Skin of body (tissue), 2 donors: ENCODE data around the gene XPO6. TPM values are rescaled to one million over a fixed set of nuclear protein-coding genes. Genes with fewer than 3 reads are reported as not detected.

ENCODE experiments used
- DNase-seq: peaks from one replicate; lab custom pipeline; 2025; lab: John Stamatoyannopoulos, UW
- total RNA-seq: library from RNA; depleted of rRNA; stranded (reverse); fragments of >200 nt; gene quantifications from one replicate; pipeline ENCODE4 v1.2.3, GENCODE V29; 2014

The XPO6 gene
- total RNA-seq, 1 donor from 2014 or later: 67.0 TPM

DNA sequence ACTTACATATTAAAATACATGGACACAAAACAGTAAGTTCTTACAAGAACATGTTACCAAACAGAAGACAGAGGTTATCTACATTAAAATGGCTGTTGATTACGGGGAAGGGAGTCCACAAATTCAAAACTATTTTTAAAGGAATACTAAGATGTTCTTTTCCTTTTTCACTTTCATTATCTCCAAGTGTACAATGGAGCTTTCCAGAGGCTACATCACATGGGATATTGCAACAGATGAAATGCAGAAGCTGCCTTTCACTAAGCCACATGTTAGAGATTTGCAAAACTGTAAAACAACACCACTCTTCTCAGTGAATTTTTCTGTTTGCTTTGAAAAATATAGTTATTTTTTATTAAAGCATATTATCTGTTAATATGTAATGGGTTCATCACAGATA is 53.6 kb downstream of the XPO6 start:
- peak; percentile 41 for DNase-seq

DNA sequence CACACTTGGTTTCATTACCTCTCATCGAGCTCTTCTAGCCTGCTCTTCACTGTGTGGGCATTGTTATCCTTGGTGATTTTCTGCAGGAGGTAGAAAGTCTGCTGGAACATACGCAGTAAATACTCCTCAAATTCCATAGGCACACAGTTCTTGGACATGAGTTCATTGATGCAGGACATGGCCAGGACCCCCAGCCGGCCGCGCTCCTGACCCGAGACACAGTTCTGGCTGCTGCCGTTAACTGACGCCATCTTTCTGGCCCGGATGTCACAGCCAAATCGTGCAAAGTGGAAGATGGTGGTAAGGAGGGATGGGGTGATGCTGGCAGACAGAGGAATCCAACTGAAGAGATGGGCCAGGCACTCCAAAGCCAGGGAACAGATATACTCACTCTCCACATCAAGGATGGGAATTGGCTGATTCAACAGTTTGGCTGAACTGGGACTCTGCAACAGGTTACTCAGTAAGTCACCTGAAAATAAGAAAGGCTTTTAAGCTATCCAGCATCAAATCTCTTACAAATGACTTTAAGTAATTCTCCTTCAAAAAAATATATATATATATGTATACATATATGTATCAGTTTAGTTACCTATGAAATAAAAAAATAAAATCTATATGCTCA is 55.6 kb downstream of the XPO6 start:
- DNase-seq: no peak

DNA sequence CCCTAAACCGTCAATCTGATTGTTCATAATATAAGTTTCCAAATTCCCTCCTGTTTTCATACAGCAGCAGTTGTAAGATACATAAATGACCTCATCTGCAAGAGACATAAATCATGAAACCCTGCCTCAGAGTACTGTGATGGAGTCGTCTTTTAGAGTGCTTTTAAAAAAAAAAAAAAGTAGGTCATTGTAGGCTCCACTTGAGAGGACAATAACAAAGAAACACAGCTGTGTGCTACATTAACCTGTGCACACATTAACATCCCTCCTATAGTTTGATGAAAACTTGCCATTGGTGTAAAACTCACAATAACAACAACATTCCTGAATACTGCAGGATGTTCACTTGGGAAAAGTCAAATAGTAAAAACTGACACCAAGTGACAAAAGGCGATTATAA is 56.5 kb downstream of the XPO6 start:
- no peak for DNase-seq

DNA sequence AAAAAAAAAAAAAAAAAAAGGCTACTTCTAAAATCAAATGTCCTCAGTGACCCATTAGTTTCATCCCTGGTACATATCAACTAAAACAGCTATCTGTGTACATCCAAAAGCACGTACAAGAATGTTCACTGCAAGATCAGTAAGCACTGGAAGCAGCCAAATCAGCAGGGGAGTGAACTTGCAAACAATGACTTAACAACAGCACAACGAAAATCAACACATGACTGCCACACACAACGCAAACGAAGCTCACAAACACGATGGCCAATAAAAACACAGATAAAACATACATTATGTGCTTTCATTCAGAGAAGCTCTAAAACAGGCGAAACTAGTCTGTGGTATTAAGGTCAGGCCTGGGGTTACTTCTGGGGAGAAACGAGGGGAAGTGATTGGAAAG is 60.6 kb downstream of the XPO6 start:
- no peak for DNase-seq

DNA sequence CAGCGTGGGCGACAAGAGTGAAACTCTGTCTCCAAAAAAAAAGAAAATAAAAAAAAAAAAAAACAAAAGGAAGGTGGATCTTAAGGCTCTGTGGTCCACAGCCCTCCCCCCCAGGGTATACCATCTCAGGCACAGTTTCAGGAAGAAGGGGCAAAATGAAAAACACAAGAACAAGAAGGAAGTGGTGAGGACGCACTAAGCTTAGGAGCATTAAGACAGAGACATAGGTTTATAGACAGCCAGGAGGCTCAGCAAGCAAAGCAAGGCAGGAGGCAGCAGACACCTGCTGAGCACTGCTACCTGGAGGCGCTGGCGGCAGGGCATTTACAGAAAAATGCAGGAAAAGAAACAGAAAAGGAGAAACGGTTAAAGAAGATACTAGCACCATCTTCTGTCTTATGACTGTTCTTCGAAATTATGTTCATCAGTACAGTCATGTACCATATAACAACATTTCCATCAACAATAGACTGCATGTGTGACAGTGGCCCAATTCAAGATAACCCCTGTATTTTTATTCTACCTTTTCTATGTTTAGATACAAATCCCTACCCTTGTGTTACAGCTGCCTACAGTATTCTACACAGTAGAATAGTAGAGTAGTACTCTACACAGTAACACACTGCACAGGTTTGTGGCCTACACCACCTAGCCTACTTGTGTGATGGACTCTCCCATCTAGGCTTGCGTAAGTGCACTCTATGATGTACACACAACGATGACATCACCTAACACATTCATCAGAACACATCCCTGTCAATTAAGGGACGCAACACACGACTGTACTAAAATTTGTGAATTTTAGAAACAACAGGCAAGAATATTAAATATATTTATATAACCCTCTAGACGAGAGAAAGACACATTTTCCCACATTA is 62.5 kb downstream of the XPO6 start:
- no peak for DNase-seq

DNA sequence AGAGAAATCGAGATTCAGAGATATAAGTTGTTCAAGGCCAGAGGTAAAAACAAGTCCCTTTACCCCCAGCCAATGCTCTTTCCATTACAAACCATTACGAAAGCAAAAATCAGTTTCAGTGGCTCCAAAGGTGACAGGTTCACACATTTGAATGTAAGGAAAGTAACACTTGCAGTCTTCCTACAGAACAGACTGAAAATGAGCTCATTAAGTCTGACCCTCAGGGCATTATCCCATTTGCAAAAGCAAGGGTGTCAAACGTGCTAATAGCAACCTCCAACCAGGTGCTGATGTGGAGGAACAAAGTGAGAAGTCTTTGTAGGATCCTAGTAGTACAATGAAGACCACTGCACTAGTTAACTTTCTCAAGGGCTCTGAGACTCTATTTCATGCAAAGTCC is 65.2 kb downstream of the XPO6 start:
- no peak for DNase-seq

DNA sequence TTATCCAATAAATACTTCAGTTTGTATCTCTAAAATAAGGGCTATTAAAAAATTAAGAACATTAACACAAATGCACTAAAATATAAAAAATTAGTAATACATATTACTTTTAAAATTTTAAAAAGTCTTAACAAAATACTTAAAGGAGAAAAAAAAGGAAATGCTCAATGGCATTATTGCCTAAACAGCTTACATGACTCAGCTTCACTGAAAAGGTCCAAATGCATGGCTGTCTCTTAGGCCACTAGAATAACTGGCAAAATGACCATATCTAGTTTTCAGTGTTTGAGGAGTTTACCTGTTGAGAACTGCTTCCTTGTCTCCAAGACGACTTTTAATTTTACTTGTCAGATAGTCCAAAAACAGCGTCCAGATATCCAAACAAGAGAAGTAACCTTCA is 66.0 kb downstream of the XPO6 start:
- no peak for DNase-seq

DNA sequence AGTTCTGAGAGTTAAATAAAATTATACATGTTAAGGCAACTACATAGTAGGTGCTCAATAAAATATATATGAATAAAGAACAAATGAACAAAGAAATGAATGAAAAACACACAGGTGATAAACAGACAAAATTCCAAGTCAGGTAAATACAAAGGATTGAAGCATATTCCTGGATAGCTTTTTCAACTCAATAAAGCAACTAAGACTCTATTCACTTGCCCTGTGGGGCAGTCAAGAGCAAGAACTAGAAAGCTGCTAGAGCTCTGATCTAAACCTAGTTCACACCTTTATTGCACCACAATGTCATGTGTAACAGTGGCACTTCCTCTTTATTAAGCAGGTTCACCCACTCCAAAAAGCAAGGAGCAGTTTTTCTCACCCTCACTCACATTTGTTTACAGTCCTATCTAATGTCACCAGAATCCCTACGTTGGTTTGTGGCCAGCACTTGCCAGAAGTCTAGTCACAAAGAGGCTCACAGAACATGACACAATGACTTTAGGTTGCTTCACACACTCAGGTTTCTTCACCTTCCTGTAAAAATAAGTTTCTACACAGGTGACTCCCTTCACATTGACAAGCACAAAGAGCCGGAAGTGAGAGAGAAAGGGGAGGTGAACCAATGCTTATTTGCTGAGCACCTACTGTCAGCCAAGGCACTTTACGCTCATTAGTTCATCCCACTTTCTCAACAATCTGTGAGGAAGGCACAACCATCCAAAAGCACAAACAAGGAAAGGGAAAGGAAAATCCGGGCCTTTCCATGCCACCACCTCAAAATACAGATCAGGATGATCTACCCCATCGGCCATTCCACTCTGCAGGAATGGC is 70.8 kb downstream of the XPO6 start:
- DNase-seq: no peak

DNA sequence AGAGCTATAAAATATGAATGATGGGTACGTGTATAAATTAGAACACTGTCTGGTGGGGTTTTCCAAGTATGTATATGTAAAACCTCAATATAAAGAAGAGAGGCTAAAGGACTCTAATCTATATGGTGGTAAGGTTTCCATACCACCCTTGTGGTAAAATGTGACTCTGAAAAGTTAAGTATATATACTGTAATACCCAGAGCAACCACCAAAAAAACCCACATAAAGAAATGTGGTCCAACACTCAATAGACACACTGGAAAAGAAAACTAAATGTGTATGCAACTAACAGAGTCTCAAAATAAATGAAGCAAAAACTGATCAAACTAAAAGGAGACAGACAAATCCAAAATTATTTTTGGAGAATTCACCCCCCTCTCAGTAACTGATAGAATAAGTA is 72.2 kb downstream of the XPO6 start:
- DNase-seq: no peak

DNA sequence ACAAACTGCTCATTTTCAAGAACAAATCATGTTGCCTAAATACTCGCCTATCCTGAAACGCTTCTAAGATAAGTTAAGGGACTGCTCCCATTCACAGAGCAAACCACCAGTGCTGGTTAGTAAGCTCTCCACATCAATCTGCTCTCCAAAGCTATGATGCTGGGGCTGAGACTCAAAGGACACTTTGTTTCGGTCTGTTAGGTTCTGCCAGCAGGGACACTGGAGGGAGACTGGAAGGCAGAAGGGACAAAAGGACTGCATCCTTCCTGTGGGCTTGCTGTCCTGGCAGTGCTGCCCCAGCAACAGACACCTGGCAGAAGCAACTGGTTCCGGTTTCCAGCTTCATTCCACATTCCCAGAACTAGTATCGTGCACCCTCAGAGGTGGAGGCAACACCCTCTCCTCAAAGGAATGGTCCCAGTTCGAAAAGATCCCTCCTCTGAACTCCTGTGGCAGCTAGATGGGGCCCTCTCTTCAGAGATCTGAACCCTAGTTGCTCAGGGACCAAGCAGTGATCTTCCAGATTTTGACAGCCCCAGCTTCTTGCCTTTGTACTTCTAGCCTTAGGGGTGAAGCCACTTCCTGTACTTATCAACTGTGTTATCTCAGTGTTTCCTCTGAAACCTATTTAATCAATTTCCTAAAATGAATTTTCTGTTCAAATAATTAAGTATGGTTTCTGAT is 74.9 kb downstream of the XPO6 start:
- no peak for DNase-seq

DNA sequence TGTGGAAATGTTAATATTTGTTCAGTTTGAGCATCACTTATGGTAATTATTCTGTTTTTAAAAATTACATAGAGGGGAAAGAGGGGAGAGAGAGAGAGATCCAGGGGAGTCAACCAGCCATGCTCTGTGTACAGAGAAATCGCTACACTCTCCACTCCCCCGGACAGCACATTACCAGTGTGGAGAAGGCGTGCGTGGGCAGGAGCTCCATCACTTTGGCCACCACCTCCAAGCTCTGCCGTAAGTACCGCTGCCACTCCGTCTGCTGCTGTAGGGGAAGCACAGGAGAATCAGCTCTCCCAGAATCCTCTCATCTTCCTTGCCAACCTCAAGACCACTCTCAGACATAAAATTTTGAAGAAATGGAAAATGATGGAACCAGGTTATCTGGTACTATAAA is 78.1 kb downstream of the XPO6 start:
- DNase-seq: no peak

DNA sequence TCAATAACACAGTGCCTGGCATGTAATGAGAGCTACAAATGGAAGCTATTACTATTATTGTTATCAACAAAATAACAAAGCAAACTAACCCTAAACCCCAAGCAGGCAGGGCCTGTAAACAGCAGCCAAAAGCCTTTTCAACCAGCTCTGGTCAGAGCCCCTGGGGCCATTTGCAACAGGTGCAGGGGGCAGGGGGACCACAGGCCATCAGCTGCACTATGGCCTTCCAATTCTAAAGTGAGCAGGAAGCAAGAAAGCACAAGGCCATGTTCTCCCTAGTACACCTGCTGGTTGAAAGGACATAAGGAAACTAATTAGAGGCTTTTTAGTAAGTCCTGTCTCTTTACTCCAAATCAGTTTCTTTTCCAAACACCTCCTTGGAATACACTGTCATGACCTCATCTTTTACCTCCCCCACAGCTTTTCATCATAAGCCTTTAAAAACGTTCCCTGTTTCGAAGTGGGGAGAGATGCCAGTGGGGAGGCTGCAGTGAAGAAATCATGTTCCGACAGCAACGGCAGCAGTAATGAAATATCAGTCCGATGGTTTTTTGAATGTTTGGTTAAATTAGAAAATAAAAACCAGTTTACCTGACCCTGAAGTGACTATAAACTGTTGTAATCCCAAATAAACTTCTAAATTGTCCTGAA is 79.9 kb downstream of the XPO6 start:
- no peak for DNase-seq

DNA sequence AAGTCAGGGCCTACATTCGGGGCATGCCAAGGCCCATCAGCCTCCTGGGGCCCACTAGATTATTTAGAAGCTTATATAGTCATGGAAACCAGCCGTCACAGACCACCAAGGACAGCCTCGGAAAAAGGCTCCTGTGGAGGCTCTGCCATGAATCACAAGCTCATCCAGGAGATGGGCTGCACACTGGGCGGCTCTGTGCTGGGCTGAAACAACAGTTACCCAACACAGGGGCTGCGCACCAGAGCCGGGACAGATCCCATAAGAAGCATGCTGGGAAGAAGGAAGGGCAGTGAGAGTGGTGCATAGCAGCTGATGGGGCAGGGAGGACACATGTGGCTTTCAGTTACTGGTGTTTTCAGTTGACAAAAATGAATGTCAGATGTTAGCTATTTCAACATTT is 80.6 kb downstream of the XPO6 start:
- DNase-seq: peak; percentile 57

DNA sequence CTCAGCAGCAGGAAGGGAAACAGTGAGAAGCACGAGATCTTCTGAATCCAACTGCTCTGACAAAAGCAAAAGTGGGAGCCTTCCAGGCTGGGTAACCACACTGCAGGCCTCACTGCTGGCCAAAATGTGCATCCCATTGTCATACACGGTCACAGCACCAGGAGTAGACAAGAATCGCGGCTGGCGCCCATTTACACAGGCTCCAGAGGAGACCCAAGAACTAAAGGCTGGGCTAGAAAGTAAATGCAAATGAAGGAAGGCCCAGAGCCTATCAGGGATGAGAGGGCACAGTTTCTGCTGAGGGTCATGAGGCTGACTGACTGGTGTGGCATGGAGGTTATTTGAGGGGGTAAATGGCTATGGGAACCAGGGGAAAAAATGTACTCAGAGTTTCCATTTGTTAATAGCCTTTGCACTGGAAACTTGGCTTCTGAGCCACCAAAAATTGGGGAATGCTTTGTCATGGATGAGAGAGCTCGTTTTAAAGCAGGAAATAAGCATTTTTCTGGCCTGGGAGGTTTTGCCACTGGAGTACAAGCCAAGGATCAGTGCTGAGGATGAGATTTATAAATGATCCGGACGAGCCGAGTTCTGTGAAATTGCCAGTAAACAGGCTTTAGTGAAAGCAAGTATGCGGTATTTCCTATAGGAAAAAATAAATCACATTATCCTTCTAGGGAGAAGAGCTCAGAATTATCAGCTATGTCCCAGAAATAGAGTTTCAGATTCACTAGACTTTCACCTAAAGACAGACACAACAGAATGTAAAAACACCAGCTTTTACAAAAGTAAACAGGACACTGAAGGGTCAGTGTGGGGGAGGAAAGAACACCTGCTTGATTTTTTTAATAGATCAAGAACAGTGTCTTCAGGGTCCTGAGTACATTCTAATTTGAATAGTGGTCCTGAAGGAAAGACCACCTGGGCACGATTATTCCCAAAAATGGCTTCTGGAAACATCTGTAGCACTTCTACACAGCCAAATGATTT is 81.4 kb downstream of the XPO6 start:
- peak; percentile 65 for DNase-seq

DNA sequence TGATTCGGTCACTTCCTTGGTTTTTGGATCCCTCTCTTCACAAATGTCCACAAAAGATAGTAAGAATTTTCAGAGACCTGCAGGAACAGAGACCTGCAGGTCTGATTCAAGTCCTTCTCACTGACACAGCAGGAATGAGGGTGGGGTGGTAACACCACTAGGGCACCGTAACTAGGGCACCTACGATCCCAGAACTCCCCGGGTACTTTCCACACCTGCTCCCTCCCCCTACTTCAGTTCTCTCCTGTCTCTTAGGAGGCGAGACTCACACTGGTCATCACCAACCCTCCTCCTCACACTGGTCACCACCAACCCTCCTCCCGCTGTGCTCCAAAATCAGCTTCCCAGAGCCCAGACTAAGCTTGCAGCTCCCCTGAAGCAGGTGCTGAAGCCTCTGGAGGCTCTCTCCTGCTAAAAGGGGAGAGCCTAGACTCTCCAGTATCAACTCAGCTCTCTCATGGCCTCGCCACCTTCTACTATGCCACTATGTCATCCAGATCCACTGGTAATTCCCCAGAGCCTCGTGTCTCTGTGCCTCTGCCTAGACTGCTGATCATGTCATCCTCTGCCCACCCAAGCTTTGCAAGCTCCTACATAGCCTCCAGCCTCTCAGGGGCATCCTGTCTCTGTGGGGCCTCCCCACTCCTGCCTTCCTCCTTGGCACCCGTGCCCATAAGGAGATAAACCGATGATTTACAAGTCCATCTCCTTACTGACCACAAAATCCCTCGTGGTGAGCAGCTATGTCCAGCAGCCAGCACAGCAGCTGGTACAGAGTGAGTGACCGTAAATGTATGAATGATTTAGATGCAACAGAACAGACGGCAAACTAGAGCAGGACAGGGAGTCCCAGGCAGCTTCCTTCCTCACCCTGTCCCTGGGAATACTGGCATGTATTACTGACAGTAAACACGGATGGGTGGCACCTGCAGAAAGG is 84.8 kb downstream of the XPO6 start:
- no peak for DNase-seq

DNA sequence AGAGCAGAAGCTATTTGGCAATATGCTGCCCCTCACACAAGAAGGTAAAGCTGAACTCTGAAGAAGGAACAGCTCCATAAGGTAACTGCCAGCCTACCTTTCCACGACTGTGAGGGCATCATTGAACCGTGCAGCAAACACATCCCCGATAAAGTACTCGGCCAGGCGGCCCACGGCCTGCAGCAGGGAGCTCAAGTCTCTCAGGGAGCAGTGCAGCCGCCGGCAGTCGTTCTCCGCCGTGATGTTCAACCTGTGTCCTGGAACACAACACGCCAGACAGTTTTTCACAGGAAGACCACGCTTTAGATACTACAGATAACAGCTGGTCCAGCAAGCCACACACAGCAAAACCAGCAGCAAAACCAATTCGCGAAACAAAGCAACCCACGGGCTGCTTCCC is 86.2 kb downstream of the XPO6 start:
- DNase-seq: no peak

DNA sequence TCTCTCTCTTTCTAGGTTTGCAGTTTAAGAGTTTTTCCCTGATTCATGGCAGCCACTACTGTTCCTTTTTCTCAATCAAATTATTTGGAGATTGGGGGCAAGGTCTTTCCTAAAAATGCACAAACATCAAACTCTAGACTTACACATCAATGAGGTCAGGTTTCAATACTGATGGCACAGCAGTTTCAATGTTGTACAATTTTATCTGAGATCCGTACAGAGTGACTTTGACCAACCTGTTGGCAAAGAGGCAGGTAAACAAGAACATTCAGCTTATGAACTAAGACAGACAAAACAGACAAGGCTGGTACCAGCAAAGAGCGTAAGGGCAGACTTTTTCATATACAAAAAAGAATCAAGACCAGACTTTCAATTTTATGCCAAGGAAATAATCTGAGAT is 90.2 kb downstream of the XPO6 start:
- no peak for DNase-seq

DNA sequence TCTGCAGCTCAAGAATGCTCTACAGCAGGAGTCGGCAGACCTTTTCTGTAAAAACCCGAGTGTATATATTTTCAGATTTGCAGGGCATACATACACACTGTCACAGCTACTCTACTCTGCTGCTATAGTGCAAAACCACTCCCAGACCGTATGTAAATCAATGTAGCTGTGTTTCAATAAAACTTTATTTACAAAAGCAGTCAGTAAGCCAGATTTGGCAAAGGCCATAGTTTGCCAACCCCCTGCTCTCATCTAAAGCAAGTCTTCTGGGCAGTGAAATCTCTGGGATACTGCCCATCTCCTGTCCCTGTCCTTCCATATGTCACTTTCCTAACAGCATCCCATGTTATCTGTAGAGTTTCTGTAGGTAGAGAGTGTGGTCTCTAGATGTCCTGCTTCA is 91.0 kb downstream of the XPO6 start:
- no peak for DNase-seq

DNA sequence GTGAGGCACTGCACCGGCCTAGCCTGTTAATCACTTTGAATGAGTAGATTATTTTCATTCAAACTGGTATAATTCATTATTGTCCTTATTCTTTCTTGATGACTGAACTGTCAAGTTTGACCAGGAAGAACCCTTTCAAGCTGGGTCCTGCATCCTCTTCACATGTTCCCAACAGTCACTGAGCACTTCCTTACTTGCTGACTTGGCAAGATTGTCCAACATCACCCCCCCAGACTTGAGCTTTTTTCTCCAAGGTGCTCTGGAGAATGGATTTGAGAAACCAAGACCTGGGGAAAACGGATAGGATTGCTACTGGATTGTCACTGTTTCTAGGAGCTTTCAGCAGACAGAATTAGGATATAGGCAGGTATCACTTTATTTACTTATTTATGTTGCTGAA is 93.1 kb downstream of the XPO6 start:
- no peak for DNase-seq
